Adipose tissue (tissue), 3 donors: ENCODE data around the gene YWHAE. TPM values are rescaled to one million over a fixed set of nuclear protein-coding genes. Genes with fewer than 3 reads are reported as not detected.
"Not testable (repeated sequence)": the region's sequence is repeated elsewhere in the genome, so short reads cannot be mapped to it uniquely, and the experiment has no call there.

ENCODE experiments used
- H3K27ac ChIP-seq: one replicate; pipeline ENCODE4 v1.5.1; 2013; ENCODE audit warnings: low read depth, low read length
- WGBS, 3 donors: extraction: QIAGEN DNeasy Blood & Tissue Kit; methylation state at CpG; one replicate each; pipeline ENCODE4 v1.1.7; 2013; 5-methylcytosine and 5-hydroxymethylcytosine counted together
- polyA plus RNA-seq, 3 donors: library from polyadenylated mRNA; stranded (reverse); fragments of 200-250 nt; gene quantifications; one replicate each; pipeline ENCODE4 v1.2.3, GENCODE V29; 2013
- donor health status: healthy with polysubstance abuse.
- donor health status: Bipolar disorder and iron deficiency.
- donor health status: healthy.

Gene YWHAE
- polyA plus RNA-seq, 3 donors, result 176 to 479 (median 340) TPM

DNA sequence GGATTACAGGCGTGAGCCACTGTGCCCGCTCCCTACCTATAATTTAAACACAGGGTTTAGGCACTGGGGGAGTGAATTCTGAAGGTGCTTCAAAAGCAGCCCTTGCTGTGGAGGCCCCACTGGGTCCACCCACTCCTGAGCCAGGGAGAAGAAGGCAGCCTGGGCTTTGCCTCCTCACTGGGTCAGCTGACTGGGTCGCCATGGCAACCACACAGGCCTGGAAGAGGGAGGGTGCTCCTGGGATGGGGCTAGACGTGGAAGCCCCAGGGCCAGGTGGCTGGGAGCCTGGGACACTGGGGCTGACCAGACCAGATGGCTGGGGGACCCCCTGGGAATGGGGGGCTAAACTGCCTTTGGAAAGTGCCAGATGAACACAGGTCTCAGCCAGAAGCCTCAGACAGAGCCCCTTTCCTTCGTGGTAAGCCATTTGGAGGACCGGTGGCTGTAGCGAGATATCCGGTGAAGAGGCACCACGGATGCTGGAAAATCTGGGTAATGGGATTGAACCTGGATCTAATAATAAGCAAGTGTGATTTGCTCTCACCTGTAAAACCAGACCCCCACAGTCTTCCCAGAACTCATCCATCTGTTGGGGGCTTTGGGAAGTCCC, 87.7 kb downstream of the YWHAE start:
- WGBS, 3 donors, result 53 to 67% (median 65%) methylated on average over 9 of the region's 9 CpGs
- H3K27ac ChIP-seq, result no peak overlapping the region

DNA sequence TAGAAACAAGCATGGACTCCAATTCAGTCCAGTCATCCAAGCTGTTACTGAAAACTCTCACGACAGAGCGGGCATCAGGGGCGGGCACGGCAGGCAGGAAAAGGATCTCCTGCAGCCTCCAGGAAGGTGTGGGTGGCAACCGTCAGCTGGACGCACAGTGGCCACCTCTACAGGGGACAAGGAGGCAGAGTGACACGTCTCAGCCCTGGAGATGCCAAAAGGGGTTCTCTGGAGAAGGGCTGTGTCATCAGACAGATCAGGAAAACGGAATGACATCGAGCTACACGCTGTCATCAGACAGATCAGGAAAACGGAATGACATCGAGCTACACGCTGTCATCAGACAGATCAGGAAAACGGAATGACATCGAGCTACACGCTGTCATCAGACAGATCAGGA, 92.2 kb downstream of the YWHAE start:
- not testable (repeated sequence) for H3K27ac ChIP-seq
- WGBS, 3 donors, result 70 to 76% (median 72%) methylated on average over 11 to 12 of the region's 16 CpGs

DNA sequence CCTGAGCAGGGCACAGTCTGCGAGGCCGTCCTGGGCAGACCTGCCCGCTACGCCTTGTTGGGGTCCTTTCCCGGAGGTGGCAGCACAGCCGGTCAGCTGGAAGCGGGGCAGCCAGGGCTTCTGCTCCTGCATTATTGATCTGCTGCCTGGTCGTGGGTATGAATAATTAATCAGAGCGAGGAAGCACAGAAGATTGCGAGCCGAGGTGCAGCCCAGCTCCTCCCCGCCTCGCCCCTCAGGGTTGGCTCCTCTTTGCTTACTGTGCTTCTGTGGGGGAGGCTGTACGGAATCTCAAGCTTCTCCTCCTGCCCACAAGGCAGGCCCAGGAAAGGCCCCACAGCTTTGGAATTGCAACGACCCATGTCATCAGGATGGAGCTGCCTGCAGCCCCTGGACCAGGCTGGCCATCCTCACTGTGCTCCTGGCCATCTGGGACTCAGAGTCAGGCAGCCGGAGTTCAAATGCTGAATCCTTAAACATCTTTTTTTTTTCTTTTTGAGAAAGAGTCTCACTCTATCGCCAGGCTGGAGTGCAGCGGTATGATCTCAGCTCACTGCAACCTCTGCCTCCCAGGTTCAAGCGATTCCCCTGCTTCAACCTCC, 95.0 kb downstream of the YWHAE start:
- H3K27ac ChIP-seq, result no peak overlapping the region
- 56 to 82% (median 79%) methylated on average over 19 of the region's 19 CpGs for WGBS, 3 donors

DNA sequence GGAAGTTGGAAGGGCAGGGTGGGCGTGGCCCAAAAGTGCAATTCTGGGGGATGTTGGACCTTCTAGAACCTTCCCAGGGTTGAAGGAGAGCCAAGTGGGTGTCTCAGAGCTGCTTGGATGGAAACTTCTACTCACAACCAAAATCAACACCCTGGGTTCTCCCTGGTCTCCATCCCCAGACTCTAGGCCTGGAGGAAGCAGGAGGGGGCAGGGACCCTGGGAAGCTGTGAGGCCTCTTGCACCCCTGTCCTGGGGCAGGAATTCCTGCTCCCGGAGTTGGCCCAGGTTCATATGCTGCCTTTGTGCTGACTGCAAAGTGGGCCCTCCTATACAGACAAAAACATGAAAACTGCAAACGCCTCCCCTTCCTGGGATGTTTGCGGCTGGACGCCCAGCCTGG, 95.5 kb downstream of the YWHAE start:
- 62 to 77% (median 76%) methylated on average over 5 of the region's 5 CpGs for WGBS, 3 donors
- no peak overlapping the region for H3K27ac ChIP-seq

DNA sequence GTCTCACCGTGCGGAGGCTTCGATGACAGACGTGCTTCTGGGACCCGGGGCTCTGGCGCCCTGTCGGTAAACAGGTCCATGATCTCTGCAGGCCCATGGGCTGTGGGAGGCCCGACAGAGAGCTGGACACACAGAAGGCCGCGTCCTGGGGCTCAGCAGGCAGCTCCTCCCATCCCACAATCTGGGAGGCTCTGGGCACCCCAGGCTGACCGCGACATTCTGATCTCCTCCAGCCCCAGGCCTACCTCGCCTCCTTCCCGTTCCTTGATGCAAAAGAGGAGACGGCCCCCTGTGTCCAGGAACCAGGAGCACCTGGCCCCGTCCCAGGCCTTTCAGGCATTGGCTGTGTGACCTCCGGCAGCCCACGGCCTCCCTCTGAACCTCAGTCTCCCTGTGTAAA, 97.3 kb downstream of the YWHAE start:
- H3K27ac ChIP-seq, result no peak overlapping the region
- 77 to 88% (median 81%) methylated on average over 17 to 18 of the region's 18 CpGs for WGBS, 3 donors

DNA sequence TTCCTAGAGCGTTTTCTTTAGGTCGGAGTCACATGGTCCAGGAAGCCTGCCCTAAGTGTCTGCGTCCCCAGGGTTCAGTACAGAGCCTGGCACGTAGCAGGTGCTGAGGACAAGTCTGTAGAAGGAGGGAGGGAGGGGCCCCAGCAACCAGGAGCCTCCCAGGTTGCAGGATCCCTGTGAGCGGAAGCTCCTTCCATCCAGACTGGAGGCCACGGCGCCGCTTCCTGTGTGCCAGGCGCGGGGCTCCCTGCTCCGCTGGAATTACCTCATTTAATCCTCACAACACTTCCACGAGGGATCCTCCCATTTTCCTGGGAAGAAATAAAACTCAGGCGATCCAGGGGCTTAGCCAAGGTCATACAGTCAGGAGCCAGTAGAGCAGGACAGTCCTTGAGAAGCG, 98.5 kb downstream of the YWHAE start:
- no peak overlapping the region for H3K27ac ChIP-seq
- WGBS, 3 donors, result 73 to 78% (median 73%) methylated on average over 14 of the region's 14 CpGs

DNA sequence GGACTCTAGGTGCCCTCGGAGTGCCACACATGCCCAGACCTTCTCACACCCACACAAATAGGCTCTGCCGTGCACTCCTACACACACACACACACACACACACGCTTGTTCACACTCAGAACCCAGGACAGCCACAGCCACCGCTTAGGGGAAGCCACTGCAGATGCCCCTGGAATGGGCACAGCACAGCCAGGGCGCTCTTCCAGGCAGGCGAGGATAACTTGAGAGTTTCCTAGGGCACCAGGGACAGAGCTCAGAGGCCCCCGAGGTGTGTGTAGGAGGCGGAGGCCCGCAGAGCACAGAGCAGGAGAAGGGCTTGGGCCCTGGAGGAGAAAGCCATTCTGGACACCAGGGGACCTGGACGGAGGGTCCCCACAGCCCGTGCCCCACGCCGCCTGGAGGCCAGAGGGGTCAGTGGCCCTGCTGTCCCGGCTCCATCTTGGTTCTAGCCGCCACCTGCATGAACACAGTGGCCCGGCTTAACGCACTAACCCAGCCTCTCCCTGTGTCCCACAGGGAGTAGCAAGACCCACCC, 99.6 kb downstream of the YWHAE start:
- WGBS, 3 donors, result 73 to 80% (median 78%) methylated on average over 17 of the region's 17 CpGs
- H3K27ac ChIP-seq, result no peak overlapping the region

DNA sequence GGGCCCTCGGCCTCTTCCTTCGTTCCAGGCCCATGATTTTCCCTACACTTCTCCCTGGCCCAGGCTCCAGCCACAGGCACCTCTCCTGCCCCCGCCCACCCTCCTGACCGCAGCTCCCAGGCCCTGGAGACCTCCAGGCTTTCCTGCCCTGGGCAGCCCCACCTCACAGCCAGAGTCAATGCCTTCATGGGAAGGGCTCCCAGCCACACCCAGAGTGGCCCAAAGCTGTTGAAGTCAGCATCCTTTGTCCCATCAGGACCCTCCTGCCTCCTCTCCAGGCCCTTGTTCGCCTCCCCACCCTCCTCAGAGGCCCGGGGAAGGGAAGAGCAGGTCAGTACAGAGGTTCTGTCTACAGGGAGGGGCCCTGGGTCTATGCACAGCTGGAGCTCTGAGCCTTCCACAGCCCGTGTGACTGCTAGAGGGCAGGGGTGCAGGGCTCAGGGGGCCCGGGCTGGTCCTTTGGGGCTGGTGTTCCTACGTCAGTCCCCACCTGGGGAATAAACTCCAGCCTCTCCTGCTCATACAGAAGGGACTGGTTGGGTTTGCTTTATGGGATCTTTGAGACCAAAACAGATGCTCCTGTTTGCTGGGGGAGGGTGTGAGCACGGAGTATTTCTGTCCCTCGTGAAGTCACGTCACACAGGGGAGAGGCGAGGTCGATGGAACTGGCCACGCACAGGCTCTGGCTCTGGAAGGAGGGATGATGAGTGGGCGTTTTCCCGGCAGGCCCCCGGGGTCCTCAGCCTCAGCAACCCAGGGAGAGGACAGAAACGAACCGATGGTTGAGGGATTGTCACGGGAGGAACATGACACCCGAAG, 100.3 kb downstream of the YWHAE start:
- WGBS, 3 donors, result 68 to 75% (median 70%) methylated on average over 22 of the region's 22 CpGs

DNA sequence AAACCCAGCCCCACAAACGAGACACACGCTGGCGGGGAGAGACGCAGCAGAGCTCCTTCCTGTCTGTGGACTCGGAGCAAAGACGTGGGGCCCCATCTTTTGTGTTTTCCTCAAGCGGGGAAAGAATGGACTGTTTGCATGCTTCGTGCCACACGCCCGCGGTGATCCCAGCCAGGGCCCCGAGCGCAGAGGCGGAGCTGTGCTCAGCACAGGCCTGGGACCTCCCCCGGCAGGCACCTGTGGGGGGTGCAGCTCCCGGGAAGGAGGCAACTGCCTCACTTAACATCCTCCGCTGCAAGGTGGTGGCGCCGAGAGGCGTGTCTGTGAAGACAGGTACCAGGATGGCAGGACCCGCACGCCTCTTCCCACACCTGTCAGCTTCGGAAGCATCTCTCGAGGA, 101.4 kb downstream of the YWHAE start:
- no peak overlapping the region for H3K27ac ChIP-seq
- WGBS, 3 donors, result 10 to 19% (median 17%) methylated on average over 24 of the region's 24 CpGs

More for the DNA sequence above, 100.3 kb downstream of the YWHAE start:
- no peak overlapping the region for H3K27ac ChIP-seq

Other genes starting within 250 kb of the YWHAE start
- 10 to 100 TPM; 14.7 to 62.4 (median 36.4) TPM for gene ABR, start 220.2 kb downstream of the YWHAE start, polyA plus RNA-seq
- gene BHLHA9, start 129.8 kb downstream of the YWHAE start, polyA plus RNA-seq, result not detected
- gene TRARG1, start 120.6 kb downstream of the YWHAE start, polyA plus RNA-seq, result 100 to 1,000 TPM in 1 of 3 donors, 10 to 100 TPM in 2; 19.8 to 340 (median 85.1) TPM
- gene CRK, start 56.0 kb upstream of the YWHAE start, polyA plus RNA-seq, result 10 to 100 TPM; 15.8 to 62.3 (median 45.5) TPM
- gene MYO1C, start 92.5 kb upstream of the YWHAE start, polyA plus RNA-seq, result 100 to 1,000 TPM in 2 of 3 donors, 10 to 100 TPM in 1; 76.1 to 339 (median 135) TPM
- gene INPP5K, start 116.4 kb upstream of the YWHAE start, polyA plus RNA-seq, result 10 to 100 TPM; 21.9 to 88.5 (median 41.5) TPM
- 10 to 100 TPM; 14.6 to 33.9 (median 27.2) TPM for gene PITPNA, start 162.6 kb upstream of the YWHAE start, polyA plus RNA-seq
- gene SLC43A2, start 228.6 kb upstream of the YWHAE start, polyA plus RNA-seq, result 10 to 100 TPM in 1 of 3 donors, 1 to 10 TPM in 2; 5.7 to 17.0 (median 8.8) TPM
- gene SCARF1, start 245.5 kb upstream of the YWHAE start, polyA plus RNA-seq, result 10 to 100 TPM in 2 of 3 donors, 1 to 10 TPM in 1; 3.8 to 22.6 (median 19.8) TPM
- 10 to 100 TPM; 13.6 to 29.7 (median 24.1) TPM for gene RILP, start 249.6 kb upstream of the YWHAE start, polyA plus RNA-seq